Measurements from ENCODE around the gene CX3CR1.

CX3CR1 gene

DNA sequence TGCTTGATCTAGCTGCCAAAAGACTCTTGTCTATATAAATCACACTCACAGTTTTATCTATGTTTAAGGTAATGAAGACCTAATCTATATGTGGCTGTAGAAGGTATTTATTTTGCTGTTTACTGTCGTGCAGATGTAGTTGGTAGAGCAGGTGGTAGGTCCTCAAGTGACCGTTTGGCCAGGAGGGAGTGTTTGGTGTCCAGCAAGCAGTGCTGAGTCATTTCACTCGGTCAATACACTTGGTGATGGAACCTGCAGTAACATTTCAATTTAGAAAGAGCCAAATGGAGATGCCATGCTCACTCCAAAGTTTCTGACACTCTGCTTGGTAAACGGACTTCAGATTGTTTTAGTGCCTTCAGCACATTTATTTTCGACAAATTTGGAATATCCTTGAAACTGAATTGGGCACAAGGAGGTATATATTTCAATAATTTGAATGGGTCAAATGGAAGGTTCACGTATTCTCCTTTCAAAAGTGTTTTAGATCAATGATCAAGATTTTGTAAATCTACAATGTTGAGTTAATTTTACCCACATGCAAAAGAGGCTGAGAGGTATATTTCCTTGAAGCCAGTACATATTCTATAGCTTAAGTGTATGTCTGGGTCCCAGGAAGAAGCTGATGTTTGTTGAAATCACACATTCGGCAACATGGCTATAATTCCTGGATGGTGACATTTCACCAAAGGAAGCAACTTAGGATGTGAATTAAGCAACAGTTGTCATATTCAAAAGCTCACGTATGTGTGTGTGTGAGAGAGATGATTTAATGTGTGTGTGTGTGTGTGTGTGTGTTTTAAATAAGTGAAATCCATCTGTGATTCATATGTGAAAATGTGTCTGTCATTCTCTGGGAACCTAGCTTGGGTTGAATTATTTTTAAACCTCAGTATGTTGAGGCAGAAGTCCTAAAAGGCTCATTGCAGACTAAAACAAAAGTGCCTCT, 7.7 kb upstream of the CX3CR1 start:
- H3K27me3 ChIP-seq (ENCODE audit: control insufficient read depth, insufficient read depth, low read length) = no peaks in the 10 kb centered on the region
- H3K4me1 ChIP-seq (ENCODE audit: control insufficient read depth, insufficient read depth, low read length) = no peaks in the 10 kb centered on the region
- no peak overlapping the region for H3K9ac ChIP-seq (ENCODE audit: low read length)
- H3K4me3 ChIP-seq (ENCODE audit: low read length) = no peak overlapping the region
- no peak overlapping the region for H3K27ac ChIP-seq (ENCODE audit: low read depth, low read length)
- no peaks in the 10 kb centered on the region for H3K36me3 ChIP-seq (ENCODE audit: control insufficient read depth, insufficient read depth, low read length)

DNA sequence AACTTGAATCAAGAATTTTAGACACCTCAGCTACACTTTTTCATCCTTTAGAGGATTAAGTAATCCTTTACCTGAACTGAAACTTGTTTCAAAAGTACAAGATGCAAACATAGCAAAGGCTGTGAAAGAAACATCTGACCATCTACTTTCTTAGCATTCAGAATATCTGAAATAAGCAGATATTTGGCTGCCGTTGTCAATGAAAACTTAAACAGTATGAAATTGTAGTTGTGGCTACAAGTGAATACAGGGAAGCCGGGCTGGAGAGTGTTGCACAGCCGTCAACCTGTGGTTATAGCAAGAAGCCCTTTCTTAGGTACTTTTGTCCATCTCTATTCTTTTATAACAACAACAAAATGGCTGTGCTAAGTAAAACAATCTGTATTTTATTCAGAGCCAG, 6.9 kb upstream of the CX3CR1 start:
- H3K36me3 ChIP-seq (ENCODE audit: control insufficient read depth, insufficient read depth, low read length) = no peaks in the 10 kb centered on the region
- H3K27ac ChIP-seq (ENCODE audit: low read depth, low read length) = no peak overlapping the region
- no peak overlapping the region for H3K4me3 ChIP-seq (ENCODE audit: low read length)
- no peak overlapping the region for H3K9ac ChIP-seq (ENCODE audit: low read length)
- no peaks in the 10 kb centered on the region for H3K27me3 ChIP-seq (ENCODE audit: control insufficient read depth, insufficient read depth, low read length)
- H3K4me1 ChIP-seq (ENCODE audit: control insufficient read depth, insufficient read depth, low read length) = no peaks in the 10 kb centered on the region

DNA sequence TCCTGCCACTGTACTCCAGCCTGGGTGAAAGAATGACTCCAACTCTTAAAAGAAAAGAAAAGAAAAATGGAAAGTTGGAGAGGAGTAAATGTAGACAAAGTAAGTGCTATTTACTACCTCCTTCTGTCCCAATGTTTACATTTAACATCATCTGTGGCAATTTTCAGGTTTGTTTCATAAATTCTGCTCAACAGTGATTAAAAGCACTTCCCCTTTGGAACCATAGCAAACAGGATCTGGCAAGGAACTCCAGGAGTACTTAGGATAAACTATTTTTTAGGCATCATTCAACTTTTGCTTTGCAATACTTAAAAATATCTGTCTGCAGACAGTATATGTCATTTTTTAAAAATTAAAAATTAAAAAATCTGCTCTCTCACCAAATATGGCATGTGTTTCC, 5.5 kb upstream of the CX3CR1 start:
- Histone ChIP-seq H3K4me1 (ENCODE audit: control insufficient read depth, insufficient read depth, low read length) (no peaks in the 10 kb centered on the region), H3K36me3 (ENCODE audit: control insufficient read depth, insufficient read depth, low read length) (no peaks in the 10 kb centered on the region)

DNA sequence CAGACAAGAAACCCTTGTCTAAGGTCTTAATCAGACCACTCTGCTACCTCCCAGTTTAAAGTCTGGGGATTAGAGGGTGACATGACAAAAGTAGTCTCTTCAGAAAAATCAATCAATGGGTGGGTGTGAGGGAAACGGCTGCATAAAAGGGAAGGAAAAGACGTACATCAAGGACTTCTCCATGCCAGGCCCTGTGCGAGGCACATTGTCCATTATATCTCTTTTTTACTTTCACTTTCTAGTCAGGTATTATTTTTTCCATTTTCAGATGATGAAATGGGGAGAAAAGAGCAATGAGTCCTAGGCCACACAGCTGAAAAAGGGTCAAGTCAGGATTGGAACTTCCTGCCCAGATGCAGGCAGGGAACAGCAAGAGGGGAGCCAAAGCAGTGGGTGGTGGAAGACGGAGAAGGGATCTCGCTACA, 4.6 kb upstream of the CX3CR1 start:
- Histone ChIP-seq H3K36me3 (ENCODE audit: control insufficient read depth, insufficient read depth, low read length) (no peaks in the 10 kb centered on the region), H3K4me1 (ENCODE audit: control insufficient read depth, insufficient read depth, low read length) (no peaks in the 10 kb centered on the region), H3K27me3 (ENCODE audit: control insufficient read depth, insufficient read depth, low read length) (no peaks in the 10 kb centered on the region), H3K27ac (ENCODE audit: low read depth, low read length) (no peak overlapping the region), H3K4me3 (ENCODE audit: low read length) (no peak overlapping the region), H3K9ac (ENCODE audit: low read length) (no peak overlapping the region)

More for the DNA sequence above, 5.5 kb upstream of the CX3CR1 start:
- Histone ChIP-seq H3K27ac (ENCODE audit: low read depth, low read length) (no peak overlapping the region), H3K4me3 (ENCODE audit: low read length) (no peak overlapping the region), H3K9ac (ENCODE audit: low read length) (no peak overlapping the region), H3K27me3 (ENCODE audit: control insufficient read depth, insufficient read depth, low read length) (no peaks in the 10 kb centered on the region)

DNA sequence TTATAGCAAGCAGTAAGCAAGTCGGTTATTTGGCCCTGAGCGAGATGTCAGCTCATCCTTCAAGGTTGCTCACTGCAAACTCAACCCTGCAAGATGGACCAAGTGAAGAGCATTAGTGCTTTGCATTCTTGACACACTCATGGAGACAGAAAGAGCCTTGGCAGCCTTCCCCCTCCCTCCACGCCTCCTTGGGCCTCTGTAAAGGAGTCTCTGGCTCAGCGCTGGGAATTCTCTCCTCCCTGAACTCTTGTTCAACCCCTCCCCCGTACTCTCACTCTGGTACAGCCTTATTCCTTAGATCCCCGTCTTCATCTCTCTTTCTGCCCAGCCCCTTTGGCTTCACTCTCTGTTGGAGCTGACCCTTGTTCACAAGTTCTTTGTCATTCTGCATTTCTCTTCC, 2.2 kb upstream of the CX3CR1 start:
- no peaks in the 10 kb centered on the region for H3K27me3 ChIP-seq (ENCODE audit: control insufficient read depth, insufficient read depth, low read length)
- no peaks in the 10 kb centered on the region for H3K36me3 ChIP-seq (ENCODE audit: control insufficient read depth, insufficient read depth, low read length)
- no peak overlapping the region for H3K9ac ChIP-seq (ENCODE audit: low read length)
- H3K4me1 ChIP-seq (ENCODE audit: control insufficient read depth, insufficient read depth, low read length) = no peaks in the 10 kb centered on the region
- H3K27ac ChIP-seq (ENCODE audit: low read depth, low read length) = no peak overlapping the region
- H3K4me3 ChIP-seq (ENCODE audit: low read length) = no peak overlapping the region

DNA sequence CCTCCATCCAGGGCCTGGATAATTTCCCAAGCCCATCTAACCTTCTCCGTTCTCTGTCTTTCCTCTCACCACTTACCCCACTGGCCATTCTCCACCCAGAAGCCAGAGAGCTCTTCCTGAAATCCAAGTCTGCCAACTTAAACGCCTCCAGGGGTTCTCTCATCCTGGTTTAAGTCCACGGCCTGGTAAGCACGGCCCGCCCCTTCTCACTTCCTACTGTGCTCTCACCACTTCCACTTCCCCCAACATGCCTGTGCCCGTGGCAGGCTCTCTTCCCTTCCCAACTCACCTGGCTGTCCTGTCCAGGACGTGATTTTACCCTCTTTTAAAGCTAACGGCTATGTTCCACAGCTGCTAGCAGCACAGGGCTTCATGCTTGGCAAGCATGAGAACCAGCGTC, 1.7 kb upstream of the CX3CR1 start:
- Histone ChIP-seq H3K27ac (ENCODE audit: low read depth, low read length) (no peak overlapping the region), H3K27me3 (ENCODE audit: control insufficient read depth, insufficient read depth, low read length) (no peaks in the 10 kb centered on the region), H3K4me3 (ENCODE audit: low read length) (no peak overlapping the region), H3K9ac (ENCODE audit: low read length) (no peak overlapping the region), H3K36me3 (ENCODE audit: control insufficient read depth, insufficient read depth, low read length) (no peaks in the 10 kb centered on the region), H3K4me1 (ENCODE audit: control insufficient read depth, insufficient read depth, low read length) (no peaks in the 10 kb centered on the region)

DNA sequence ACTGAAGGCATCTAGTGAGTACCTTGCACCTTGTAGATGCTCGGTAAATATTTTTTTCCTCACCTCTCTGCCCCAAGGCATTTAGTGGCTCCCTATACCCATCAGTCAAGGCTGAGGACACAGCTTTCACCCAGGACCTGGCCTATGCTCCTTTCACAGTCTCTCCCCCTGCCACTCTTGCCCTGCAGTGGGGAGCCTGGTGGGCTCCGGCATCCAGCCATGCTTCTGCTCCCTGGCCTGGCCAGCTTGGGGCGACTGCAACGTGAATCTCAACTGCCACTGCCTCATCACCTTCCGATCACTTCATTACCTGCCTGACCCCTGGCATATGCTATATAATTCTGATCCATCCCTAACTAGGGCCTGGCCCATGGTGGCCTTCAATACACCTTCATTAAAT, 735 bp upstream of the CX3CR1 start:
- H3K4me3 ChIP-seq (ENCODE audit: low read length) = no peak overlapping the region
- H3K27ac ChIP-seq (ENCODE audit: low read depth, low read length) = no peak overlapping the region
- H3K9ac ChIP-seq (ENCODE audit: low read length) = no peak overlapping the region
- H3K4me1 ChIP-seq (ENCODE audit: control insufficient read depth, insufficient read depth, low read length) = no peaks in the 10 kb centered on the region
- no peaks in the 10 kb centered on the region for H3K27me3 ChIP-seq (ENCODE audit: control insufficient read depth, insufficient read depth, low read length)
- H3K36me3 ChIP-seq (ENCODE audit: control insufficient read depth, insufficient read depth, low read length) = no peaks in the 10 kb centered on the region

DNA sequence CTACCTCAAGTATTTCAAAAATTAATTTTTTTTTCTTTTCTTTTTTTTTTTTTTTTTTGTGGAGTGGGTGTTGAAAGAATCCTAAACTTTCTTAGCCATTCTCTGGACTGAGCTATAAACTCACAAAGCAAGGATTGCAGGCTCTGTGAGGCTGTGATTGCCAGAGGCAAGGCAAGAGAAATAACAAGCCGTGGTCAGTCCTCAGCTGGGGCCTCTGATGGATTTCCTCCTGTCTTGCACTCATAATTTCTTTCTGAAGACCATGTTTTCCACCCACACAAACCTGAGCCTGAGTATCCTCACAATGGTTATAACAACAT, 1.3 kb downstream of the CX3CR1 start:
- H3K4me1 ChIP-seq (ENCODE audit: control insufficient read depth, insufficient read depth, low read length) = no peaks in the 10 kb centered on the region
- no peak overlapping the region for H3K9ac ChIP-seq (ENCODE audit: low read length)
- H3K4me3 ChIP-seq (ENCODE audit: low read length) = no peak overlapping the region
- no peak overlapping the region for H3K27ac ChIP-seq (ENCODE audit: low read depth, low read length)
- H3K27me3 ChIP-seq (ENCODE audit: control insufficient read depth, insufficient read depth, low read length) = no peaks in the 10 kb centered on the region
- H3K36me3 ChIP-seq (ENCODE audit: control insufficient read depth, insufficient read depth, low read length) = no peaks in the 10 kb centered on the region

DNA sequence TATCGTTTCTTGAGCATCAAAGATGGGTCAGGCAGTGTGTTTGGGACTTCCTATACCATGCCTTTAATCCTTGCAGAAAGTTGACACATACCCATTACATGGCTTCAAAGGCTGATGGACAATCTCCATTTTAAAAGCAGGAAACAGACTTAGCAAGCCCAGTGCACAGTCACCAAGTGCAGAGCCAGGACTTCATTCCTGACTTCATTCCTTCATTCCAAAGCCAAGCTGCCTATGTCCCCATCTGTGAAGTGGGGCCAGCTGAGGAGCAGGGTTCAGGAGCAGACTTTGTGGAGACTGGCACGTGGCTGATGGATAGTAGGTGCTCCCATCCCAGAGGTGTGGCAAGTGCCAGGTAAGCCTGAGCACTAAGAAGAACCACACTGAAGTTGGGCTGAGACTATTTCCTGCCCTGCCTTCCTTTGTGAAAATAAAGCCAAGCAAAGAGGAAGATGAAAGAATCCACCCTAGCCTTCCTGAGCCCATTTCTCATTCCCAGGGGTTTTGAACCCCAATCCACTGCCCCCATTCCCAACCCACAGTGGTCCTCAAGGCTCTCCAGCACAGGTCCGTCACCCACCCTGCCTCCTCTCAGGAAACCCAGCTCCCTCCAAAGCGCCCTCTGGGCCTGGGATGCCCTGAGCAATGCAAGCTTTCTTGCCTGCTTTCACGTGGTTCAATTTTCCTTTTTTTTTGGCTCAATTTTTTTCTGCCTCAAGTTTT, 1.8 kb downstream of the CX3CR1 start:
- H3K27ac ChIP-seq (ENCODE audit: low read depth, low read length) = no peak overlapping the region
- H3K36me3 ChIP-seq (ENCODE audit: control insufficient read depth, insufficient read depth, low read length) = no peaks in the 10 kb centered on the region
- no peaks in the 10 kb centered on the region for H3K4me1 ChIP-seq (ENCODE audit: control insufficient read depth, insufficient read depth, low read length)
- H3K4me3 ChIP-seq (ENCODE audit: low read length) = no peak overlapping the region
- no peak overlapping the region for H3K9ac ChIP-seq (ENCODE audit: low read length)
- no peaks in the 10 kb centered on the region for H3K27me3 ChIP-seq (ENCODE audit: control insufficient read depth, insufficient read depth, low read length)

DNA sequence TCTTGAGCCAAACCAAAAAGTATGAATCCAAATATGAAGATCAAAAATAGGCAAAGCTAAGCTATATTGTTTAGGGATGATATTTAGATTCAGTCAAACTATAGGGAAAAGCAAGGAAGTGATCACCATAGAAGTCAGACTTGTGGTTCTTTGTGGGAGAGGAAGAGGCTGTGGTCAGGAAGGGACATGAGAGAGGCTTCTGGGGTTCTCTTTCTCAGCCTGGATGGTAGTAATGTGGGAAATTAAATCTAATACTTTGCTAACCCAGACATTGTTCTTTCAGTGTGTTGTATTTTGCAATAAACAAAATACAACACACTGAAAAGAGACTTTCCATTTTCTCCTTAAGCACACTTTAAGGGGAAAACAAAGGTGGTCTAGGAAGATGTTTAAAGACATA, 3.1 kb downstream of the CX3CR1 start:
- Histone ChIP-seq H3K27ac (ENCODE audit: low read depth, low read length) (no peak overlapping the region), H3K27me3 (ENCODE audit: control insufficient read depth, insufficient read depth, low read length) (no peaks in the 10 kb centered on the region), H3K4me3 (ENCODE audit: low read length) (no peak overlapping the region), H3K9ac (ENCODE audit: low read length) (no peak overlapping the region), H3K36me3 (ENCODE audit: control insufficient read depth, insufficient read depth, low read length) (no peaks in the 10 kb centered on the region), H3K4me1 (ENCODE audit: control insufficient read depth, insufficient read depth, low read length) (no peaks in the 10 kb centered on the region)

DNA sequence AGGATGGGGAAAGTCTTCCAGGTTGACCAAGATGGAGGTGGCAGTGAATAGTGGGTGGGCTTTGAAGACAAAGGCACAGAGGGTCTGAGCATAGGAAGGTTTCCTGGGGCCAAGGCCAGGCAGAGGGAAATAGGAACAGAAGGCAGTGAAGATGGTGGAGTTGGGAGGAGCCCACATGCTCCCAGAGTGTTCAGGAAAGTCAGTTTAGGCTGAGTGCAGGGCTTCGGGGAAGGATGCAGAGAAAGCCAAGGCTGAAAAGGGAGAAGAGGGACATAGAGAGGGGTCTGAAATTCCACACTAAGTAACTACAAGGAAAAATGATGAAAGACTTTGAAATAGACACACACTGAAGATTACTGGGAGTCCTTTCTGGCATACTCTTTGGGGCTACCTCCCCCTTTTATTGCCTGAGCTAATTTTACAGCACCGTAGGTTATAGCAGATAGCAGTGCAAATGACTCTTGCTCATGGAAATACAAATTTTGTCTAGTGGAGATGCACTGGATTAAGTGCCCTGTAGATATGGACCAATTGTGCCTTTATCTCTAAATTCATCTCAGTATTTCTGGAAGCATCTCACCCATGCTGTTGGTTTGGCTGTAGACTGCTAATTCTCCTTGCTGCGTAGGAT, 3.8 kb downstream of the CX3CR1 start:
- Histone ChIP-seq H3K27ac (ENCODE audit: low read depth, low read length) (no peak overlapping the region), H3K27me3 (ENCODE audit: control insufficient read depth, insufficient read depth, low read length) (no peaks in the 10 kb centered on the region), H3K36me3 (ENCODE audit: control insufficient read depth, insufficient read depth, low read length) (no peaks in the 10 kb centered on the region), H3K4me3 (ENCODE audit: low read length) (no peak overlapping the region), H3K4me1 (ENCODE audit: control insufficient read depth, insufficient read depth, low read length) (no peaks in the 10 kb centered on the region), H3K9ac (ENCODE audit: low read length) (no peak overlapping the region)

DNA sequence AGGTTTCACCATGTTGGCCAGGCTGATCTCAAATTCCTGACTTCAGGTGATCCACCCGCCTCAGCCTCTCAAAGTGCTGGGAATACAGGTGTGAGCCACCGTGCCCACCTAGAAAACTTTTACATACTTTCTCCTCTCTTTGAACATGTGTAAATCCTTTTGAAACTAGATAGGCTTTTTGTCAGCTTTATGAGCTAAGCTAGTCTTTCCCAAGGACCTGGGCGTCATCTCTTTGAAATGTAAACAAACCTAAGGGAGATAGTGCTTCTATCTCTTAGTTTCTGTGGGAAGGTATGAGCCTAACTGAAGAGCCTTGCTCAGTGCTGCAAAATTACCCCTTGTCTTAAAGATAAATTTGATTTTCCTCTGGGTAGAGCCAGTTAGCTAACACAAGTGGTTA, 4.8 kb downstream of the CX3CR1 start:
- Histone ChIP-seq H3K9ac (ENCODE audit: low read length) (no peak overlapping the region), H3K4me3 (ENCODE audit: low read length) (no peak overlapping the region), H3K27ac (ENCODE audit: low read depth, low read length) (no peak overlapping the region), H3K27me3 (ENCODE audit: control insufficient read depth, insufficient read depth, low read length) (no peaks in the 10 kb centered on the region), H3K4me1 (ENCODE audit: control insufficient read depth, insufficient read depth, low read length) (no peaks in the 10 kb centered on the region), H3K36me3 (ENCODE audit: control insufficient read depth, insufficient read depth, low read length) (no peaks in the 10 kb centered on the region)
